HTR-8/SVneo (cell line): Measurements from ENCODE around the gene ACAA1.
"Not testable (repeated sequence)": the region's sequence is repeated elsewhere in the genome, so short reads cannot be mapped to it uniquely, and the experiment has no call there.

Source experiments
- DNase-seq: peaks from one replicate; pipeline ENCODE4 v3.0.0; 2011; ENCODE audit warnings: low spot score, mixed read lengths; ENCODE audit not compliant: insufficient read length
- FAIRE-seq: peaks from 2 replicates; lab custom pipeline; 2011; peaks lifted over from hg19 to GRCh38; lab: Jason Lieb, UNC

ACAA1 gene

DNA sequence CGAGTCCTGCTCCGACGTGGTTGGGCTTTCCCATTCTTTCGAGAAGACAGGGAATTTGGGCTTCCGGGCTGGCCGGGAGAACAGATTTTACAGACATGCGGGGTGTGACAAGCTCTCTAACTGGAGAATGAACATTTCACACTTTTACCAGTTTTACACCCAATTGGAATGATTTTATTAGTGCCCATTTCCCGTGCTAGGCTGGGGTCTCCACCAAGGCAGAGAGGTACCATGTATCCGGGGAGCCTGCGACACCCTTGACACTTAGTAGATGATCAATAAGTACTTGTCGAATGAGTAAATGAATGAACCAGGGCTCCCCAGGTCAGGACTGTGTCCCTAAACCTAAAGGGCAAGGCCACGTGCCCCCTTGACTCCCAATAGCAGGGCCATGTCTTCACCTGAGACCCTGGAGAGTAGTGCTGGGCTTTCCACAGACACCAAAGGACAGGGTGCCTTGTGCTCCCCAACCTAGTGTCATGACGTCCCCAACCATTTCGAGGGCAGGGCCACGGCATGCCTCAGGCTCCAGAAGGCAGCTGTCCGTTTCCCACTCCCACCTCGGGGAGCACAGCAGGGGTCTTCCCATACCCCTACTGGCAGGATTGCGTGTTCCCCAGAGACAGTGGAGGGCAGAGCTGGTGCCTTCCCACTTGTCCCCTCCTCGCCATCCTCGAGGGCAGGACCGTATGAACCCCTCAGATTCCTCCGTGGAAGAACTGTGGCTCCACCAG, 855 bp upstream of the ACAA1 start:
- DNase-seq (no peak), FAIRE-seq (no peak)

- DNase-seq (no peak), FAIRE-seq (no peak)
Observed at GRCh38 chr3:38136393-38136776, 542 bp downstream of the ACAA1 start.

- FAIRE-seq, DNase-seq: not testable (repeated sequence)
Observed at GRCh38 chr3:38135621-38136277, 1.2 kb downstream of the ACAA1 start.

GRCh38 chr3:38134517-38135143, 2.3 kb downstream of the ACAA1 start:
- DNase-seq, FAIRE-seq: not testable (repeated sequence)

DNA sequence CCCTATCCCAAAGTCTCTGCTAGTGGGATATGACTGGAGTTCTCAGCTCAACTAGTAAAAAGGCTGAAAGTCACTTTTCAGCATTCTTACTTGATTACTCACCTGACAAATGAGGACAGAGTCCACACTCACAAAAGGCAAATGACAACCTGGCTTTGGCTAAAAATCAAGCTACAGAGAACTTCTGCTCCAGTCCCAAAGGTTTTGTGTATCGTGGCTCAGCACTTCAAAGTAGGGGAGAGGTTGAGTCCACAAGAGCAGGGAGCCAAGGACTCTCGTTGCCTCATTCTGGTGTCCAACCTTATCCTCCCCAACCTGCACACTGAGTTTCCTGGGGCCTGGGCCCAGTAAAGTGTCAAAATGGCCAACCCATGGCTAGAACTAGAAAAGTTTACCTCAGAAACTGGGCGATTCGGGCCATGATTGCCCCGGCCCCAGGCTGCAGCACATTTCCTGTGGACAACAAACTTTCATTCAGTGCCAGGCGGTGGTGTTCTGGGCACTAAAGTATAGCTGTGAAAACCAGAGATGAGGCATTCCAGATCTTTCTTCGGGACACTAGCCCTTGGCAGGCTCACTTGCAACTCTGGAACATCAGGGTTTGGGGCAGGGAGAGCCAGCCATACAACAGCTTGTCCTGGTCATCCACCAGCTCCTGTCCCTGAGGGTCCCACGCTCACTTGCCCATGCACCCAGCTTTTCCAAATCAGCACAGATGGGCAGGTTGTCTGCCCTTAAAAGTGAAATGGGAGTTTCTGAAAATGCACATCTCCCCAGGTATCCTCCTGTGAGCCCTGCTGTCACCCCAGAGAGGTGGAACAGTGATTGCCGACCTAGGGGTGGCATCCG, 3.1 kb downstream of the ACAA1 start:
- DNase-seq (no peak), FAIRE-seq (no peak)

DNA sequence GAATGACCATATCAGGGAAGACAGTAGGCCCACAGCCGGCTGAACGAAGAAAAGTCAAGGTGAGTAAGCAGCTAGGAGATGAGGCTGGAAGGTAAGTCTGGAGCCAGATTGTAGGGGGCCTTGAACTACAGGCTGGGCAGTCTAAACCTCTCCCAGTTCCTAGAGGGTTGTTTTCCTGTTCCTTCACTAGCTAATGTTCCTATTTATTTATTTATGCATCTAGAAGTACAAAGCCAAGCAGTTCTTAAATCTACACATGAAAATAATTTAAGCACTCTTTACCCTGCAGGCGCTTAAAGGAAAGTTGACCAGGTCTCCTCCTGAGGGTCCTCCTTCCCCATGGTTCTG, 3.7 kb downstream of the ACAA1 start:
- FAIRE-seq = no peak
- no peak for DNase-seq

DNA sequence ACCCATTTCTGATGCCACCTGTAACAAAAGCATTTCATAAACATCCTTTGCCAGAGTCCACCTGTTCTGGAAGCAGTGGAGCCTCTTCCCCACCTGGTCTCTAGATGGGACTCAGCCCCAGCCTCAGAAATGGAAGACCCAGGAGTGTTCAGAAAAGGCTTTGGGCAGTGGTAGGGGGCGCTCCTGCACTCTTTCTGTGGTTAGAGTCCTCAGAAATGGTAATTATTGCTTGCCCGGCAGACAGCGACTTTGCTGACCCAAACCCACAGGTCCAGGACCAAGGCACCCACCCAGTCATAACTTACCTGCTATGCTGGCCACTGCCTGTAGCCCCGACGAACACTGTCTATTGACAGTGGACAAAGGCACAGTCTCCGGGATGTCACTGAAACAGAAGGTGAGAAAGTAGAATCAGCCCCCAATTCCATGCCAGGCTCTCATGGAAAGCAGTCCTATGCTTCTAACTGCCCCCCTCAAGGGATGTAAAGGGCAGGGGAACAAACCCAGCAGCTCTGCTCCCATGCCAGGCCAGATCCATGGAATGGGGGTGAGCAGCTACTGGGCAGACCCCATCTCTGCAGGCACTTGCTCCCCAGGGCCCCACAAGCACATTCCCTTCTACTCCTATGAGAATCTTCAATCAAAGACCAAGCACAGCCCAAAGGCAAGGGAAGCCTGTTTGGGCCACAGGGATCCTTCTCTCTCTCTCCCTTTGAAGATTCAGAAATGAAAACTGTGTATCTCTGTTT, 5.1 kb downstream of the ACAA1 start:
- FAIRE-seq = no peak
- DNase-seq = no peak

- FAIRE-seq (no peak), DNase-seq (no peak)
Observed at GRCh38 chr3:38130631-38131065, 6.3 kb downstream of the ACAA1 start.

GRCh38 chr3:38129058-38129457, 7.9 kb downstream of the ACAA1 start:
- no peak for FAIRE-seq
- no peak for DNase-seq

DNA sequence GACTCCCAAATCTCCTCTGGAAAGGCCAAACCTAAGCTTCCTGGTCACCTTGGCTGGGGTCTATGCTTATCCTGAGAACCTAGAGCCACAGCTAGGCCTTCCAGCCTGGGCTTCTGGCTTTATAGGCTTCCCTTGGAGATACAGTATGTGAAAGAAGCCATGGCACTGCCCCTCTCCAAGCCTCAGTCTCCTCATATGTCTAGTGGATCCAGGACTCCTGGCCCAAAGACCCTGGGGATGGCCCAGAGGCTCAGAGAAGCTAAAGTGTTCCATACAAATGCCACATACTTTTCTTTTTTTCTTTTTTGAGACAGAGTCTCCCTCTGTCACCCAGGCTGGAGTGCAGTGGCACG, 8.6 kb downstream of the ACAA1 start:
- DNase-seq (no peak), FAIRE-seq (no peak)

DNA sequence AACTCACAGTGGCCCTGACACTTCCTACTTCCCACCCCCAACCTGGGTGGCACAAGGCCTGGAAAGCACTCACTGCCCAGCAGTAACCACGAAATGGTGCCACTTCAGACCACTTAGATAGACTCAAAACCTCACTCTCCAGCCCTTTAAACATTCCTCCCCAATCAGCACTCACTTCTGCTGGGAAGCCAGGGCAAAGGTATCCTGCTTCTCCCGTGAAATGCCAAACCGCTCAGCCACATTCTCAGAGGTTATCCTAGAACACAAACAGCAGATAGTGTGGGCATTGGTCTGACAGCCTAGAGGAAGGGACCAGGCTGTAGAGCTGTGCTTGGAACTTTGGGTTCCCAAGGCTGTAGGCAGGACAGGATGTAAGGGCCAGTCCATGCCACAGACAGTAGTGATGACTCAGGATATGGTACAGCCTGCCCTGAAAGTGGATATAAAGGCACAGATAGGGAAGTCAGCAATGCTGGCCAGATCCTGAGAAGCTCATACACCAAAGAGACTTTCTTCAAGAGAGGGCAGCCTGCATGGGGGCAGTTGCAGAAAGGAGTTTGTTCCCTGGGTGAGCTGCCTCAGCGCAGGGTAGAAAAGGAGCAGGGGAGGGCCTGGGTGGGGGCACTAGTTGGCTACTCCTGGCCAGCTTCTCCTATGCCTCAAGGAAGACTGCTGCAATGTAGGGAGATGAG, 9.2 kb downstream of the ACAA1 start:
- no peak for FAIRE-seq
- DNase-seq = no peak

GRCh38 chr3:38126121-38126892, 10.6 kb downstream of the ACAA1 start:
- DNase-seq = no peak
- no peak for FAIRE-seq

DNA sequence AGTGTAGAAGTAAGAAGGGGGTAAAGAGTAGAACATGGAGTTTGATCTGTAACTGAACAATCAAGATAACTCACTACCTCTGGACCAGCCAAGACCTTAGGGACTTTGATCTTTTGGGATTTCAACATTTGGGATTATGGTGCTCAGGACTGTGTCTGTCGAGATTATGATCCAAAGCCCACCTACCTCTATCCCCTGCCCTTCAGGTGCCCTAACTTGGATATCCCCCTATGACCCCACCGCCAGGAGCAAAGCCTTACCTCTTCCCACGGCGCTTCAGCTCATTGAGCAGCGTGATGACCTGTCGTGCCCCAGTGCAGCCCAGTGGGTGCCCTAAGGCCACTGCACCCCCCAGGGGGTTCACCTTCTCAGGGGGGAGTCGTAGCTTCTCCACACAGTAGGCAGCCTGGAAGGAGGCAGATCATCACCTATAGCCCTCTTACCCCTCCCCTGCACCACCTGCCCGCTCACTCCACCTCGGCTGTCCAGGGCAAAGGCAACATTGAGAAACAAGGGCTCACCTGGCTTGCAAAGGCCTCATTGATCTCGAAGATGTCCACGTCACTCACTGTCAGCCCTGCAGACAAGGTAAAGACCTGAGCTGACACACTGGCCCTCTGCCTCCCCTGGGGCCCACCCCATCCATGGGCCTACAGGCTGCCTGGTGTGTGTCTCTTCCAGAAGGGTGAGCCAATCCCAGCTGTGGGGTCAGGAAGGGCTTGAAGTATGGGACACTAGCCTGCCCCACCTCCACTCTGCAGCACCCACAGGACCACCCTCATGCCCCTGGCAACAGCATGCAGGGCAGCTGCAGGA, 11.4 kb downstream of the ACAA1 start:
- FAIRE-seq (no peak), DNase-seq (no peak)

DNA sequence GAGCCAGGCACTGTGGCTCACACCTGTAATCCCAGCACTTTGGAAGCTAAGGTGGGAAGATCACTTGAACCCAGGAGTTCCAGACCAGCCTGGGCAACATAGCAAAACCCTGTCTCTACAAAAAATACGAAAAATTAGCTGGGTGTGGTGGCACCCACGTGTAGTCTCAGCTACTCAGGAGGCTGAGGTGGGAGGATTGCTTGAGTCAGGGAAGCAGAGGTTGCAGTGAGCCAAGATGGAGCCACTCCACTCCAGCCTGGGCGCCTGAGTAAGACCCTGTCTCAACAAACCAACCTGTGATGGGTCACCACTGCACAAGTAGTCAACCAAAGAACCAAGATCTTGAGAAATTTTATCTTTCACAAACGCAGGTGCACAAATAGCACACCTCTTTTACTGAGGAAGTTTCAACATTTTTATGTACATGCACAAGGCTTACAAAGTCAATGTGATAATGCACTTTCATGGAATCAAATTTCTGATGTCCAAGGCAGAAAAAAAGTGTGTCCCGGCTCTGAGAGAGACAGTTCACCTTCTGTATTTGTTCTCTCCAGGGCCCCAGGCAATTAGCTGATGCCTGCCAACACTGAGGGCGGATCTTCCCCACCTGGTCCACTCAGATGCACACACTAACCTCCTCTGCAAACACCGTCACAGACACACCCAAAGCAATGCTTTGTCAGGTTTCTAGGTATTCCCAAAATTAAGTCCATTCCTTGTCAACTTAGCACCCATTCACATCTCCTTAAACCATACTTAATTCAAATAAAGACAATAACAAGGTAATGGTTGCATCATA, 12.4 kb downstream of the ACAA1 start:
- DNase-seq (no peak), FAIRE-seq (no peak)

- DNase-seq = no peak
- no peak for FAIRE-seq
Observed at GRCh38 chr3:38122712-38123290, 14.1 kb downstream of the ACAA1 start.

DNA sequence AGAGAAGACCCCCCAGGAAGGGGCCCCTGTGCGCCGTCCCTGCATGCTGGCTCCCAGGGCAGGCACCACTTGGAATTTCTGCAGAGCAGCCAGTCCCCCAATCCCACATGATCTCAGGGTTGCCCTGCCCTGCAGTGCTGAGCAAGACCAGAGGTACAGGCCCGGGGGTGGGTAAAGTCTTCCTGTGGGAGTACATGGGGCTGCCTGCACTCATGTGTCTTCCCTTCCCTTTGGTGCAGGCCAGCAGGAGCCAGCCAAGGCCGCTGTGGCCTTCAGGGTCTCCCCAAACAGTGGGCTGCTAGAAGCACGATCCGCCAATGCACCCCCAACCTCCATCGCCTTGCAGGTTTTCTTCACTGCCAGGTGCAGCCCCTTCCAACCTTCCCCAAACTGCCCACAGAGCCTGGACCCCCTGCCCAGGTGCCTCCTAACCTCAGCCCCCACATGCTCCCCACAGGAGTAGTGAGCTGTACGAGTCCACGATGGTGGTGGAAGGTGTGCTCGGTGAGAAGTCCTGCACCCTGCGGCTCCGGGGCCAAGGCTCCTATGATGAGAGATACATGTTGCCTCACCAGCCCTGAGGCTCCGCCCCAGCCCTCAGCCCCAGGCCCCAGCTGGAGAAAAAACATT, 15.0 kb downstream of the ACAA1 start:
- FAIRE-seq = no peak

More for the DNA sequence above, 15.0 kb downstream of the ACAA1 start:
- no peak for DNase-seq
